GM12865 (cell line): ENCODE measurements around the gene TET3.

Source experiments
- DNase-seq: peaks from one replicate; pipeline ENCODE4 v3.0.0; 2010; ENCODE audit warnings: low read depth
- H3K4me3 ChIP-seq: 2 replicates; pipeline ENCODE4 v1.5.1; 2011; ENCODE audit warnings: mild to moderate bottlenecking, low read depth, low read length, control low read depth
- TF ChIP-seq, protein P1 (sequence below): IDR thresholded peaks from 2 replicates; pipeline ENCODE4 v1.5.1; 2011; ENCODE audit warnings: low read length, control low read depth, low read depth, inconsistent platforms; ENCODE audit not compliant: insufficient read depth; ENCODE audit errors: missing control alignments

The TET3 gene

DNA sequence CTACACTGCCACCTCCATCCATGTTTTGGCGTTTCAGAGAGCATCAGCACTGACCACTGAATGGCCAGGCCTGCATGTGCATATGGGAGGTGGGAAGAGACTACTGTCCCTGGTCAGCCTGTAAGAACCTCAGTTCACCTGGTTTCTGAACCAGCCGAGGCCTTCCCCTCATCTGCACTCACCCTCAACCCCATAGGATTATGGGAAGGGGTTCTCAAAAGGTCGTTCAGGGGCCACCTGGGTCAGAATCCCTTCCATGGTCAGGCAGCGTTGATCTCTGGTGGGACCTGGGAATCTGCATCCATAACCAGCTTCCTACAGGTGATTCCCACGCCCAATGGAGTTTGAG, 36.7 kb downstream of the TET3 start:
- no peak overlapping the region for H3K4me3 ChIP-seq
- DNase-seq = no peak
- TF ChIP-seq, protein P1, sequence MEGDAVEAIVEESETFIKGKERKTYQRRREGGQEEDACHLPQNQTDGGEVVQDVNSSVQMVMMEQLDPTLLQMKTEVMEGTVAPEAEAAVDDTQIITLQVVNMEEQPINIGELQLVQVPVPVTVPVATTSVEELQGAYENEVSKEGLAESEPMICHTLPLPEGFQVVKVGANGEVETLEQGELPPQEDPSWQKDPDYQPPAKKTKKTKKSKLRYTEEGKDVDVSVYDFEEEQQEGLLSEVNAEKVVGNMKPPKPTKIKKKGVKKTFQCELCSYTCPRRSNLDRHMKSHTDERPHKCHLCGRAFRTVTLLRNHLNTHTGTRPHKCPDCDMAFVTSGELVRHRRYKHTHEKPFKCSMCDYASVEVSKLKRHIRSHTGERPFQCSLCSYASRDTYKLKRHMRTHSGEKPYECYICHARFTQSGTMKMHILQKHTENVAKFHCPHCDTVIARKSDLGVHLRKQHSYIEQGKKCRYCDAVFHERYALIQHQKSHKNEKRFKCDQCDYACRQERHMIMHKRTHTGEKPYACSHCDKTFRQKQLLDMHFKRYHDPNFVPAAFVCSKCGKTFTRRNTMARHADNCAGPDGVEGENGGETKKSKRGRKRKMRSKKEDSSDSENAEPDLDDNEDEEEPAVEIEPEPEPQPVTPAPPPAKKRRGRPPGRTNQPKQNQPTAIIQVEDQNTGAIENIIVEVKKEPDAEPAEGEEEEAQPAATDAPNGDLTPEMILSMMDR = no peak

DNA sequence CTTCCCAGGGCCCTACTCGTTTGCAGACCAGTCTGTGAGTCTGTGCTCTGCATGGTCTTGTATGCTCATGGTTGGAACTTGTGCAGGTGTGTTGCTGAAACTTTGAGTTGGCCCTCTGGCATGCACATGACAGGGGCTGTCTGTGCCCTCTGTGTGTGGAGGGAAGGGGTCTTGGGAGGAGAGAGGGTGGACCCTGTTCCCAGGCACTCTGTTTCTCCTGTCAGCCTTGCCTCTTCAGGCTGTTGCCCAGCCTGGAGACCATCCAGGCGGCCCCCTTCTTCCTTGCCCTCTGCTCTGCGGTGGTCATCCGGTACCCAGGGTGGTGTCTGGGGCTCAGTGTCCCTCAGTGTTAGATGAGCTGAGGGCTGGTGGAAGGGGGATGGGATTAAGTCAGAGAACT, 39.5 kb downstream of the TET3 start:
- TF ChIP-seq, protein P1 = no peak
- no peak overlapping the region for H3K4me3 ChIP-seq
- DNase-seq = no peak

DNA sequence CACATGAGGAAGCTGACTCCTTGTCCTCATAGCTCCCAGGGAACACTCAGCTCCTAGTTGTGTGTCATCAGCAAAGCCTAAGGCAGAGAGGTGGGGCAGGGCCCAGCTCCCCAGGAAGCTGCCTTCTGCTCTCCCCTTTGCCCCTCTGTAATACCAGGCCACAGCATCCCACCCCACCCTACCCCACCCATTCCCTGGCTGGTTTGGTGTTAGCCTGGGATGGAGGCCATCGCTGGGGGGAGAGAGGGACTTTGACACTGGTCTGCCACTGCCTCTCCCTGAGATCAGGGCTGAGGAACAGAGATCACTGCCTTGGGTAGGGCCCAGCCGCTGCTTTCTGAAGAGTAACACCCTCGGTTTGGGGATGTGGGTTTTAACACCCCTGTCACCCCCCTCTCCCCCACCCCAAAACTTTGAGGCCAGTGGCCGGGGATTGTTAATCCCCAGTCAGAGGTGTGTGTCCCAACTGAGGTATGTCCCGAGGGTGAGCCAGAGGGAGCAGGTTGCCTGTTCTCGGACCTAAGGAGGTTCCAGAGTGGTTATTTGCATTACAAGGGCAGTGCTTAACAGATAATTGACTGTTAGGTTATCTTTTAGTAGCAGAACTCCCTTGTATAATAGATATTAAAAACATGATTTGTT, 41.4 kb downstream of the TET3 start:
- TF ChIP-seq, protein P1 = no peak
- peak overlapping the region; percentile 25; the same call in 1 of the 2 replicates for H3K4me3 ChIP-seq
- DNase-seq = no peak

DNA sequence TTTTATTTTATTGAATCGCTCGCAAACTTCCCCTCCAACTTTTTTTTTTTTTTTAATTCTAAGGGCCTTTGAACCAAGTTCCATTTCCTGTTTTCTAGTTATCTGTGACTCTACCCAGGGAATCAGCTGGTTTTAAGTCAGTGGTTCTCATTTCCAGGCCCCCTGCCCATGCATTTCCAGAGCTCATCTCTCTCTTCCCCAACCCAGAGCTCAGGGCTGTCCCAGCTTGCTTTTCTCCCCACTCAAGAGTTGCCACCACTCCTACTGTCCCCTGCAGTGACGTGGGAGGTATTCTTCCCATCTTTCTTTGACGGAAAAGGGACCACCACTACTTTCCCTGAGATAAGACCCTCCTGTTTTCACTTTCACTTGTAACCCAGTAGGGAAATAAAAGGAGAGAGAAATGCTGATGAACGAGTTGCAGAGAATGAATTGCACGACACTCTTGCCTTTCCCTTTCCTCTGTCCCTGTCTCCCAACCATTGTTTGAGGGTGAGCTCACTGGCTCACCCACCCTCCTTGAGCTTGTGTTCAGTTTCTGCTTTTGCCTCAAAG, 42.1 kb downstream of the TET3 start:
- TF ChIP-seq, protein P1 = no peak
- no peak overlapping the region for H3K4me3 ChIP-seq
- DNase-seq = no peak

DNA sequence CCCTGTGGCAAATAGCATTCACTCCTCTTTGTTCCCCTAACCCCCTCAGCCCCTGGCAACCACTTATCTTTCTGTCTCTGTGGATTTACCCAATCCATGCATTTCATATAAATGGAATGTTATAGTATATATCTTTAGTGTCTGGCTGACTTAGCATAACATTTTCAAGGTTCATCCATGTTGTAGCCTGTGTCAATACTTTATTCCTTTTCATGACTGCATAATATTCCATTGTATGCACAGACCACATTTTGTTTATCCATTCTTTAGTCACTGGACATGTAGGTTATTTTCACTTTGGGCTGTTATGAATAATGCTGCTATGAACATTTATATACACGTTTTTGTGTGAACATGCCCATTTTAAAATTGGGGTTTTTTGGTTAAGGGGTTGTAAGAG, 42.8 kb downstream of the TET3 start:
- H3K4me3 ChIP-seq = no peak overlapping the region

DNA sequence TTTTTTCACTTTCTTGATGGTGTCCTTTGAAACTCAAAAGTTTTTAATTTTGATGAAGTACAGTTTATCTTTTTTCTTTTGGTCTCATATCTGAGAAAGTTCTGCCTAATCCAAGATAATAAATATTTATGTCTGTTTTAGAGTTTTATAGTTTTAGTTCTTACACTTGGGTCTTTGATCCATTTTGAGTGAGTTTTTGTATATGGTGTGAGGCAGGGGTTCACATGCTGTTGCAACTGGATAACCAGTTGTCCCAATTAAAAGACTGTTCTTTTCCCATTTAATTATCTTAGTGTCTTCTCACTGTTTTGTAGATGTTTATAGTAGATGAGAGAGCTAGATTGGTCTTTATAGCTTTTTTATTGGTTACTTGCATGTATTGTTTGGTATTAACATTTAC, 43.6 kb downstream of the TET3 start:
- no peak overlapping the region for H3K4me3 ChIP-seq
- no peak for DNase-seq
- TF ChIP-seq, protein P1 = no peak

More for the DNA sequence above, 42.8 kb downstream of the TET3 start:
- TF ChIP-seq, protein P1 = no peak
- no peak for DNase-seq

DNA sequence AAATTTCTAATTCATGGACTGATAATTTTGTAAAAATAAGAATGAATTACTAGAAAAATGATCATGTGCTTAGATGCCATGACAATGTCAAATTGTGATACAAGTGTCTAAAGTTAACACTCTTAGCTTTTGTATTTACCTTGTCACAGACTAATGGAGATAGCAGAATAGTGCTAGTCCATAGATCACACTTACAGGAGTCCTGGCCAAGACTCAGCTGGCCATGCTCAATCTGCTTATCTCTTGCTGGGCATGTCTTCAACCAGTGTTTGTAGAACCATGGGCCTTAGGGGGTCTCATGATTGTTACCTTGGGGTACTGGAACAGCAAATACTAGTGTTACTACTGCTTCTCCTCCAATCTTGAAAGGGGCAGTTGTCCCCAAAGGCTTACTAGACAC, 44.0 kb downstream of the TET3 start:
- no peak for DNase-seq
- TF ChIP-seq, protein P1 = no peak
- no peak overlapping the region for H3K4me3 ChIP-seq
